Progenitor cell of endocrine pancreas (in vitro differentiated cells): ENCODE results near the gene ZBED6. TPM values are rescaled to one million over a fixed set of nuclear protein-coding genes. Genes with fewer than 3 reads are reported as not detected.
A peak's percentile ranks its signal among the peaks of the same experiment; 100 is the strongest.
"Not testable (repeated sequence)": the region's sequence is repeated elsewhere in the genome, so short reads cannot be mapped to it uniquely, and the experiment has no call there.

Source experiments
- DNase-seq: peaks from one replicate; pipeline ENCODE4 v3.0.0; 2021; ENCODE audit warnings: low spot score; ENCODE audit not compliant: unreplicated experiment
- H3K27ac Mint-ChIP-seq: 2 replicates; pipeline ENCODE4 v1.8.0; 2021; ENCODE audit warnings: mild to moderate bottlenecking, moderate library complexity, mixed read lengths
- H3K27me3 Mint-ChIP-seq: 2 replicates; pipeline ENCODE4 v1.8.0; 2021; ENCODE audit warnings: mixed read lengths
- H3K36me3 Mint-ChIP-seq: 2 replicates; pipeline ENCODE4 v1.8.0; 2022; ENCODE audit warnings: mixed read lengths; ENCODE audit not compliant: insufficient read depth
- H3K4me1 Mint-ChIP-seq: 2 replicates; pipeline ENCODE4 v1.8.0; 2021; ENCODE audit warnings: low read depth, mixed read lengths
- H3K4me3 Mint-ChIP-seq: 2 replicates; pipeline ENCODE4 v1.8.0; 2021; ENCODE audit warnings: low read depth, mild to moderate bottlenecking, moderate library complexity, mixed read lengths
- H3K9me3 Mint-ChIP-seq: 2 replicates; pipeline ENCODE4 v1.8.0; 2021; ENCODE audit warnings: low read depth, mixed read lengths
- total RNA-seq: library from RNA; stranded (reverse); gene quantifications from 2 replicates; pipeline ENCODE4 v1.2.1, GENCODE V29; 2021
- TF ChIP-seq, protein P1 (sequence below): fragments of 200-600 bp; sonication (generic); IDR thresholded peaks from one replicate; pipeline ENCODE4 v1.5.0; 2021; ENCODE audit warnings: antibody characterized with exemption, mild to moderate bottlenecking; ENCODE audit not compliant: unreplicated experiment

The ZBED6 gene
- total RNA-seq, 1 donor from 2014 or later: 36.1 TPM

DNA sequence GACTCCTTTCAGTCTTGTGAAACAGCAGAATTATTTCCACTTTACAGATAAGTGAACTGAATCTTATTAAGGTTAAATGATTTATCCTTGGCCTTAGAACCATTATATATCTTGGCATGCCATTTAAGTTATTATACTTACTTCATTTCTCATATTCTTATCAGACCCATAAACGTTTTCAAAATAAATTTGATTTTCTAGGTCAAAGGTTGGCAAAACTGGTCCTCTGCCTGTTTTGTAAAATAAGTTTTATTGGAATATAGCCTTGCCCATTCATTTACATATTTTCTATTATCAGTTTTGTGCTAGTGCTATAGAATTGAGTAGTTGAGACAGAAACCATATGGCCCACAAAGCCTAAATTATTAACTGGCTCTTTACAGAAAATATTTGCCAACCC, 33.1 kb downstream of the ZBED6 start:
- Mint-ChIP-seq H3K9me3 (no peaks in the 10 kb centered on the region), H3K4me3 (no peak overlapping the region), H3K27ac (no peak overlapping the region), H3K4me1 (no peaks in the 10 kb centered on the region), H3K36me3 (peaks cover 32% of the 10 kb centered on the region), H3K27me3 (no peaks in the 10 kb centered on the region)
- TF ChIP-seq, protein P1, sequence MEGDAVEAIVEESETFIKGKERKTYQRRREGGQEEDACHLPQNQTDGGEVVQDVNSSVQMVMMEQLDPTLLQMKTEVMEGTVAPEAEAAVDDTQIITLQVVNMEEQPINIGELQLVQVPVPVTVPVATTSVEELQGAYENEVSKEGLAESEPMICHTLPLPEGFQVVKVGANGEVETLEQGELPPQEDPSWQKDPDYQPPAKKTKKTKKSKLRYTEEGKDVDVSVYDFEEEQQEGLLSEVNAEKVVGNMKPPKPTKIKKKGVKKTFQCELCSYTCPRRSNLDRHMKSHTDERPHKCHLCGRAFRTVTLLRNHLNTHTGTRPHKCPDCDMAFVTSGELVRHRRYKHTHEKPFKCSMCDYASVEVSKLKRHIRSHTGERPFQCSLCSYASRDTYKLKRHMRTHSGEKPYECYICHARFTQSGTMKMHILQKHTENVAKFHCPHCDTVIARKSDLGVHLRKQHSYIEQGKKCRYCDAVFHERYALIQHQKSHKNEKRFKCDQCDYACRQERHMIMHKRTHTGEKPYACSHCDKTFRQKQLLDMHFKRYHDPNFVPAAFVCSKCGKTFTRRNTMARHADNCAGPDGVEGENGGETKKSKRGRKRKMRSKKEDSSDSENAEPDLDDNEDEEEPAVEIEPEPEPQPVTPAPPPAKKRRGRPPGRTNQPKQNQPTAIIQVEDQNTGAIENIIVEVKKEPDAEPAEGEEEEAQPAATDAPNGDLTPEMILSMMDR: no peak
- DNase-seq: no peak

DNA sequence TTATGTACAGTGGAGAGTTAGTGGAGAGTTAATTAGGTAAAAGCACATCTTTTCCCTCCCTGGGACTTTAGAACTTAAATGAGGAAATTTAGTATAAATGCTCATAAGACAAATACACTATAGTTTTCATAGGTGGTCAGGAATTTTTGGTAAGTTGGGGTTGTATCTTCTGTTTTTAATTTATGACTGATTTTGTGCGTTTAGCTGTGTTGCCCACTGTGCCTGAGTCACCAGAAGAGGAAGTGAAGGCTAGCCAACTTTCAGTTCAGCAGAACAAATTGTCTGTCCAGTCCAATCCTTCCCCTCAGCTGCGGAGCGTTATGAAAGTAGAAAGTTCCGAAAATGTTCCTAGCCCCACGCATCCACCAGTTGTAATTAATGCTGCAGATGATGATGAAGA, 33.8 kb downstream of the ZBED6 start:
- H3K4me3 Mint-ChIP-seq, H3K27ac Mint-ChIP-seq, H3K27me3 Mint-ChIP-seq, H3K9me3 Mint-ChIP-seq, DNase-seq, H3K4me1 Mint-ChIP-seq: not testable (repeated sequence)
- H3K36me3 Mint-ChIP-seq: peaks cover 35% of the 10 kb centered on the region

DNA sequence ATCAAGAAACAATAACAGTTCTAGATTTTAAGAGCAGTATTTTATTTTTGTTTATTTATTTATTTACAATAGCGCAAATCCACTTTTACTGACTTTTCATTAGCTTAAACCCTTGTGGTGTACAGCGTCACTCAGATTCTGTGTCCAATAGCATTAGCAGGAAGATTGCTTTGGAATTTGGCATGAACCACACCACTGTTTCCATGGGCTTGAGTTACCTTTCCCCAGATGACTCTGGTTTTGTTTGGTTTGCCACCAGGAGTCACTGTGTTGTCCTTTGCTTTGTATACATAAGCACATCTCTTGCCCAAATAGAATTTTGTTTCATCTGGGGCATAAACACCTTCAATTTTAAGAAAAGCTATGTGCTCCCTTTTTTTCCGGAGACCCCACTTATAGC, 40.1 kb downstream of the ZBED6 start:
- TF ChIP-seq, protein P1: no peak
- Mint-ChIP-seq H3K4me3 (no peak overlapping the region), H3K27ac (peak overlapping the region; percentile 29), H3K4me1 (no peaks in the 10 kb centered on the region), H3K9me3 (no peaks in the 10 kb centered on the region), H3K36me3 (peaks cover 40% of the 10 kb centered on the region), H3K27me3 (no peaks in the 10 kb centered on the region)
- no peak for DNase-seq

DNA sequence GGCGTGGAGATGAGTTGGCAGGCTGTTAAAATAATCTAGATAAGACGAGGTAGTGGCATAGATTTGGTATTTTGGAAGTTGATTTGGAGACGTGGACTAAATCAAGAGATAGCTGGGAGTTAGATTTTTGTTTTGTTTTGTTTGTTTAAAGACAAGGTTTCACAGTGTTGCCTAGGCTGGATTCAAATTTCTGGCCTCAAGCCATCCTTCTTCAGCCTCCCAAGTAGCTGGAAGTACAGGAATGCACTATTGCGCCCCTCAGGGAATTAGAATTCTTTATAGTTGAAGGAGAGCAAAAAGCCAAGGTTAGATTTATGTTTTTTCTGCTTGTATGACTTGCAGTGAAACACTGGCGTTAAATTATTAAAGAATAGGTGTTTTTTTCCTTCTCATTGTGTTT, 43.7 kb downstream of the ZBED6 start:
- DNase-seq: no peak
- H3K4me3 Mint-ChIP-seq: no peak overlapping the region
- TF ChIP-seq, protein P1: no peak
- no peaks in the 10 kb centered on the region for H3K27me3 Mint-ChIP-seq
- H3K4me1 Mint-ChIP-seq: peaks cover 2% of the 10 kb centered on the region
- H3K27ac Mint-ChIP-seq: peak overlapping the region; percentile 21
- peaks cover 4% of the 10 kb centered on the region for H3K9me3 Mint-ChIP-seq
- peaks cover 54% of the 10 kb centered on the region for H3K36me3 Mint-ChIP-seq

DNA sequence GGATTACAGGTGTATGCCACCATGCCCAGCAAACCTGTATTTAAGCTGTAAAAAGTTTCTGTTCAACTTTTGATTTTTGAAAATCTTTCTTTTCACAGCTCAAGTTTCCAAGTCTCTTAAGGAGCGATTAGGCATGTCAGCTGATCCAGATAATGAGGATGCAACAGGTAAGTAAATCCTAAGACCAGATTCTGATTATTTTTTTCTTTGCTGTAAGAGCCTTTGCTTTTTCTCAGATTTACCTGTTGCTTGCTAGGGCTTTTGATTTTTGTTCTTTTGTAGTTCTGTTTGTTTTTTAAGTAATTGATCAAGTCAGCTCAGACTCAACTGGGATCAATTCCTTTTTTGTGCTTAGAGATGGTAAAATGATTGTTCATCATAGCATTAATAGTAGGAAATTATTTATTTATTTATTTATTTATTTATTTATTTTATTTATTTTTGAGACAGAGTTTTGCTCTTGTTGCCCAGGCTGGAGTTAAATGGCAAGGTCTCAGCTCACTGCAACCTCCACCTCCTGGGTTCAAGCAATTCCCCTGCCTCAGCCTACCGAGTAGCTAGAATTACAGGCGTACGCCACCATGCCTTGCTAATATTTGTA, 44.9 kb downstream of the ZBED6 start:
- Mint-ChIP-seq H3K27me3 (no peaks in the 10 kb centered on the region), H3K4me1 (peaks cover 2% of the 10 kb centered on the region), H3K4me3 (no peak overlapping the region), H3K9me3 (peaks cover 4% of the 10 kb centered on the region), H3K36me3 (peaks cover 53% of the 10 kb centered on the region), H3K27ac (no peak overlapping the region)
- TF ChIP-seq, protein P1: no peak
- DNase-seq: no peak

DNA sequence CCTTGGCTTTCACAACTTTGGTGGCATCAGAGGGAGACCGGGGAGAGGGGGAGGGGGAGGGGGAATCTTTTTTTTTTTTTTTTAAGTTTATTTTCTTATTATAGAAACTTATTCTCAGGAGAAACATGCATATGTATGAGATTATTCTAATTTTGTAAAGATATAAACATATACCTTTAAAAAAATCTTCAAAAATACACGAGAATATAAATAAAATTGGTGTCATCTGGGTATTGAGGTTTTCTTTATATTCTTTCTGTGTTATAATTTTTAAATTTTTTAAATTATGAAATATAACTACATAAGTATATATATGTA, 47.1 kb downstream of the ZBED6 start:
- Mint-ChIP-seq H3K36me3 (peaks cover 60% of the 10 kb centered on the region), H3K9me3 (peaks cover 4% of the 10 kb centered on the region), H3K4me1 (peaks cover 2% of the 10 kb centered on the region), H3K4me3 (no peak overlapping the region), H3K27ac (no peak overlapping the region), H3K27me3 (no peaks in the 10 kb centered on the region)
- no peak for DNase-seq
- TF ChIP-seq, protein P1: no peak
